GM19239 (cell line): Measurements from ENCODE around the gene PCDH7.

Experiments used
- DNase-seq: peaks from one replicate; pipeline ENCODE4 v3.0.0; 2011; ENCODE audit warnings: low spot score; ENCODE audit not compliant: insufficient read length
- FAIRE-seq: peaks from 2 replicates; lab custom pipeline; 2011; peaks lifted over from hg19 to GRCh38; lab: Jason Lieb, UNC

The PCDH7 gene

GRCh38 chr4:30720021-30720660 lies at the start of gene PCDH7:
Gene PCDH7, plus strand, starts transcription at chr4:30720369. Its CDS starts 1,054 bp downstream, at chr4:30721423.
- no peak for FAIRE-seq
- DNase-seq = no peak

- no peak for DNase-seq
- FAIRE-seq = no peak
Observed at GRCh38 chr4:30671926-30672448, 48.2 kb upstream of the PCDH7 start.

GRCh38 chr4:30696191-30696590 lies 24.0 kb upstream of the PCDH7 start:
- no peak for DNase-seq
- no peak for FAIRE-seq

GRCh38 chr4:30714408-30715031 lies 5.6 kb upstream of the PCDH7 start:
- DNase-seq (no peak), FAIRE-seq (no peak)

- FAIRE-seq = peak; percentile 58
- no peak for DNase-seq
Observed at GRCh38 chr4:30716158-30716557, 4.0 kb upstream of the PCDH7 start.

- no peak for DNase-seq
- no peak for FAIRE-seq
Observed at GRCh38 chr4:30716681-30717207, 3.4 kb upstream of the PCDH7 start.

- DNase-seq (no peak), FAIRE-seq (no peak)
Observed at GRCh38 chr4:30717208-30718020, 2.8 kb upstream of the PCDH7 start.

- DNase-seq (no peak), FAIRE-seq (no peak)
Observed at GRCh38 chr4:30718021-30718542, 2.1 kb upstream of the PCDH7 start.

- no peak for FAIRE-seq
- DNase-seq = no peak
Observed at GRCh38 chr4:30718641-30719453, 1.3 kb upstream of the PCDH7 start.

GRCh38 chr4:30719454-30720020 lies 632 bp upstream of the PCDH7 start:
- FAIRE-seq = no peak
- no peak for DNase-seq

- FAIRE-seq (no peak), DNase-seq (no peak)
Observed at GRCh38 chr4:30720661-30721184, 554 bp downstream of the PCDH7 start.

- FAIRE-seq = no peak
- DNase-seq = no peak
Observed at GRCh38 chr4:30721185-30722091, 1.3 kb downstream of the PCDH7 start.

- no peak for DNase-seq
- FAIRE-seq = no peak
Observed at GRCh38 chr4:30722092-30722358, 1.9 kb downstream of the PCDH7 start.

GRCh38 chr4:30722359-30723200 lies 2.4 kb downstream of the PCDH7 start:
- DNase-seq = no peak
- no peak for FAIRE-seq

- no peak for FAIRE-seq
- no peak for DNase-seq
Observed at GRCh38 chr4:30723201-30723955, 3.2 kb downstream of the PCDH7 start.

GRCh38 chr4:30724247-30724646 lies 4.1 kb downstream of the PCDH7 start:
- no peak for DNase-seq
- no peak for FAIRE-seq

GRCh38 chr4:30725562-30725961 lies 5.4 kb downstream of the PCDH7 start:
- no peak for FAIRE-seq

More at GRCh38 chr4:30725562-30725961, 5.4 kb downstream of the PCDH7 start:
- no peak for DNase-seq
